GM18508 (cell line): ENCODE results near the gene INTU.
"Not testable (repeated sequence)": the region's sequence is repeated elsewhere in the genome, so short reads cannot be mapped to it uniquely, and the experiment has no call there.

Experiments
- ATAC-seq: cut with Tn5 transposase; IDR thresholded peaks from one replicate; pipeline ENCODE4 v1.9.1; 2021; ENCODE audit warnings: moderate number of reproducible peaks; ENCODE audit not compliant: insufficient read depth, unreplicated experiment

The INTU gene

GRCh38 chr4:127641524-127641923 is 8.8 kb downstream of the INTU start:
- ATAC-seq = no peak

DNA sequence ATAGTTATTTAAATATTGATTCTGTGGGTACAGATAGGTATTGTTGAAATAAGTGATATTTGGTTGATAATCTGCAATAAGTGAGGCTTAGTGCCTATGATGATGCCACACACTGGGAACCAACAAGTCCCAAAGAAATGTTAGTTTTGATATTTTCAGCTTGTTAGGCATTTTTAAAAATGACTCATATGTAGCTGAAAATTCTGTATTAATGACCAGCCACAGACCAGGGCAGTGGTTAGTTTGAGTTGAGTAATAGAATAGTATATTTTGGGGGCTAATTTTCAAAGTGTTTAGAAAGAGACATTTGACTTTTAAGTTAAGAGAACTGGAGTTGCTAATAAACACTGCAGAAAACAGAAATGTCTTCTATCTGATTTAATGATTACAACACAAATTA is 9.4 kb downstream of the INTU start:
- no peak for ATAC-seq

GRCh38 chr4:127643791-127644190 is 11.0 kb downstream of the INTU start:
- ATAC-seq = no peak

GRCh38 chr4:127648061-127648460 is 15.3 kb downstream of the INTU start:
- no peak for ATAC-seq

DNA sequence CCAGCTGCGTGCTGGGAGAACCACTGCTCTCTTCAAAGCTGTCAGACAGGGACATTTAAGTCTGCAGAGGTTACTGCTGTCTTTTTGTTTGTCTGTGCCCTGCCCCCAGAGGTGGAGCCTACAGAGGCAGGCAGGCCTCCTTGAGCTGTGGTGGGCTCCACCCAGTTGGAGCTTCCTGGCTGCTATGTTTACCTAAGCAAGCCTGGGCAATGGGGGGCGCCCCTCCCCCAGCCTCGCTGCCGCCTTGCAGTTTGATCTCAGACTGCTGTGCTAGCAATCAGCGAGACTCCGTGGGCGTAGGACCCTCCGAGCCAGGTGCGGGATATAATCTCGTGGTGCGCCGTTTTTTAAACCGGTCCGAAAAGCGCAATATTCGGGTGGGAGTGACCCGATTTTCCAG is 22.8 kb downstream of the INTU start:
- ATAC-seq = not testable (repeated sequence)

DNA sequence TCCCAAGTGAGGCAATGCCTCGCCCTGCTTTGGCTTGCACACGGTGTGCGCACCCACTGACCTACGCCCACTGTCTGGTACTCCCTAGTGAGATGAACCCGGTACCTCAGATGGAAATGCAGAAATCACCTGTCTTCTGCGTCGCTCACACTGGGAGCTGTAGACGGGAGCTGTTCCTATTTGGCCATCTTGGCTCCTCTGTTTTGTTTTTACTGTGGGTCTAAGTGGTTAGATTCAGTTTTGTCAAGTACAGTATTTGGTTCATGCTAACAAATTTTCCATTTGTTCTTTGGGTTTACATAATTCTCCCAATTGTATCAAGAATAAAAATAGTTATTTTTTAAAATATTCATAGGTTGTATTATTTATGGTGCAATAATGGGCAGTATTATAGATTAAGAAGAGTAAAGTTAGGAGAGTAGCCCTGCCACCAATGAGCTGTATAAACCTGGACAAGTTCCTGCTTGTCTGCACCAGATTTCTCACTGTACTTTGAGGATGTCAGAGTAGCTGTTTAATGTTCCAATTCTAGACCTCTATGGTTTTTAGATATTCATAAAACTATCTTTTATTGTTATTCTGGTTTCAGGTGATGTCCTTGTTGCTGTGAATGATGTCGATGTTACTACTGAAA is 23.4 kb downstream of the INTU start:
- no peak for ATAC-seq

DNA sequence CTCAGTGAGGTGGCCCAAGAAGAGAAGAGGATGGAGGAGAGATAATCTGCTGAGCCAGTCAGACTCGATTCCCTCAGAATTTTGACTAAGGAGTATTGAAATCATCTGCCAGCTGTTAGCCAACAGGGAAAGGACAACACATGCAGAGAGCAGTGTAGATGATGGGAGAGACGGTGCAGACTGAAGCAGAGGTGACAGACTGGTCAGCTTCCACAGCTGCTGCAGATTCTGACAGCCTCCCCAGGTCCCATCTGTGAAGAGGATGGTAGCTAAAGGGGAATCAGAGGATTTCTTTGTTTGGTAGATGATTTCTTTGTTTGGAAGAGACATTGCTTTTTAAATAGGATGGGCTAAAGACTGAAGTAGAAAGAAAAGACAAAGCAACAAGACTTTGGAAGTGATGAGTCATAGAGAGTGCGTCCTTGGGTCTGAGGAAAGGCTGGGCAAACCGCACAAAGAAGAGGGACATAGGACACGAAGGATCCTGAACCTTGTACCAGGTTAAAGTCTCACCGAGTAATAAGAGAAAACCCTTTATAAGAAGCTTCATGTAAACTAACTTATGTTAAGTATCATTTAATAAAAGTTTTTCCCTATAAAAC is 27.6 kb downstream of the INTU start:
- no peak for ATAC-seq

GRCh38 chr4:127667116-127667515 is 34.4 kb downstream of the INTU start:
- no peak for ATAC-seq

DNA sequence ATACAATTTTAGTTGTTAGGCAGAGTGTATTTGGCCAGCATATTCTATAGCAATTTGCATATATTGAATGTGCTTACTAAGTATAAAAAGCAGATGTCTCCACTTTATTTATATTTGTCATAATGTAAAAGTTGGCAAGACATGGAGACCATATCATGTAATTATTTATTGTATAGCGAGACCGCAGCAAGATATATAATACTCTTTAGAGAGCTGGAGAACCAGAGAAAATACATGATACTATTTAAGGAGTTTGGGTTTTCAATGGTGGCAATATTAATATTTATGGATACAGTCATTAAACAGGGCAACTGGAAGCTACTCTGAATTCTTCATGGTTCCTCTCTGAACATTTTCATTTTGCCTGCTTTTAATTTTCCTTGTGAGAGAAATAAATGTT is 35.0 kb downstream of the INTU start:
- no peak for ATAC-seq

DNA sequence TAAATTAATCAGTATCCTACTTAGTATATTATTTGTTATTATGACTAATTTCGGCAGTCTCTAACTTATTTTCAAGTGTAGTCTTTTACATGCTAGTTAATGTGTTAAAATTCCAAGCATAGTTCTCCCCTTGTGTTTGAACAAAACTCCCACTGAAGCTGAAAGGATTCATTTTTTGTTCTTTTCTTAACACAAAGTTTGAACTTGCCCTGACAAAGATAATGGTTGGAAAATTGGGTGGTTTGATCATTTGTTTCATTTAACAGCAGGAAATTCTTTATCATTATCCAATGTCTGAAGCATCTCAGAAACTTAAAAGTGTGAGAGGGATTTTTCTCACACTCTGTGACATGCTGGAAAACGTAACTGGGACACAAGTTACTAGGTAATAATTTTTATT is 36.0 kb downstream of the INTU start:
- no peak for ATAC-seq

- ATAC-seq = no peak
Observed at GRCh38 chr4:127669691-127670090, 36.9 kb downstream of the INTU start.

DNA sequence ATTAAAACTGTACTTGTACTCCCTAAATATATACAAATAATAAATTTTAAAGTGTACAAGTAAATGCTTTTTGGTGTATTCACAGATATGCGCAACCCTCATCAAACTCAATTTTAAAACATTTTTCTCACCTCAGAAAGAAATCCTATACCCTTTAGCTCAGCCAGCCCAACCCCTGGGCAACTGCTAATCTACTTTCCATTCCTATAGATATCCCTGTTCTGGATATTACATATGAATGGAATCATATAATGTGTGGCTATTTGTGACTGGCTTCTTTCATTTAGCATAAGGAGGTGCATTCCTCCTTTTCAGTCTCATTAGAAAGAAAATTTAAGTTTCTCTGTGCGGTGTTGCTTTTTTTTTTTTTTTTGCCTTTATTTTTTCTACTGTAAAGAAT is 39.4 kb downstream of the INTU start:
- ATAC-seq = no peak

DNA sequence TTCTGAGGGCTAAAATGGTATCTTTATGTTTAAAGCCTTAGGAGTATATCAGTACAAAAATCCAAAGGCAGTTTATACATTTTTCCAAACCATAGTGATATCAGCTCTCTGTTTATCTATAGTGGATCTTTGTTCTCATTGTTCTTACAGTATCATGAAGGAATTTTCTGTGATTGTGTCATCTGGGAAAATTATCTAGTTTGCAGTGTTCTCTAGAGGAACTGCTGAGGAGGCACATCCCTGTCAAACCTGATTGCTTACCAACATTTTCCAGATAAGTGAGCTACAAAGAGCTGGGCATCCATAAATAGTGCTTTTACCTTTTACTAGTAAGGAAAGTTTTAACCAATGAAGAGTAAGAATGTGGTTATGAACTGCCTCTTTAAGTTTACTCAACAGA is 52.5 kb downstream of the INTU start:
- no peak for ATAC-seq

- ATAC-seq = no peak
Observed at GRCh38 chr4:127686658-127687057, 53.9 kb downstream of the INTU start.

DNA sequence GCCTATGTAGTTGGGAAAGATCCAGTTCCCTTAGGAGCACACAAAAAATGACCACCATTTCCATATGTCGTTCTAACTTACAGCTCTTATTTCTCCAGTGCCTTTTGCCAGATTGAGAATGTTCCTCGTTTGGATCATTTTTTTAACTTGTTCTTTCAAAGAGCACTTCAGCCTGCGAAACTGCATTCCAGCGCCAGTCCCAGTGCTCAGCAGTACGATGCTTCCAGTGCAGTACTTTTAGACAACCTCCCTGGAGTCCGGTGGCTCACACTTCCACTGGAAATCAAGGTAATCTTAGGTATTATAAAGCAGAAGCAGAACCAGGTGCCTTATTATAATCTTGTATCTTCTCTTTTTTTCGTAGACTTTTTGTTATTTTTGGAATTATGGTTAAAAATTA is 54.8 kb downstream of the INTU start:
- no peak for ATAC-seq

DNA sequence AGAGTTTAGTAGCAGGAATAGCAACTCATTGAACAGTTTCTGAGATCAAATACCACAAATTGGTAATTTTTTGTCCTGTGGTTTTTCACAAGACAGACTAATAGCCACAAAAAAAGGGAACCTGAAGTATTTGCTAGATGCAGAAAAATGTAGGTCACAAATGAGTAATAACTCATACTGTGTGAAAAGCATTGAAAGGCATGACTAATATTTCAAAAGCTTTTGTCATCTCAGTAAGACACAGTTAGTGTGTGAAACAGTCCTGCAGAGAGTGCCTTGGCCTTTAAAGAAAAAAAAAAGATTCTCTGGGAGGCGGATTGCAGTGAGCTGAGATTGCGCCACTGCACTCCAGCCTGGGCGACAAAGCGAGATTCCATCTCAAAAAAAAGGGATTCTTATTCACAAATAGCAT is 66.0 kb downstream of the INTU start:
- peak; percentile 100 for ATAC-seq

DNA sequence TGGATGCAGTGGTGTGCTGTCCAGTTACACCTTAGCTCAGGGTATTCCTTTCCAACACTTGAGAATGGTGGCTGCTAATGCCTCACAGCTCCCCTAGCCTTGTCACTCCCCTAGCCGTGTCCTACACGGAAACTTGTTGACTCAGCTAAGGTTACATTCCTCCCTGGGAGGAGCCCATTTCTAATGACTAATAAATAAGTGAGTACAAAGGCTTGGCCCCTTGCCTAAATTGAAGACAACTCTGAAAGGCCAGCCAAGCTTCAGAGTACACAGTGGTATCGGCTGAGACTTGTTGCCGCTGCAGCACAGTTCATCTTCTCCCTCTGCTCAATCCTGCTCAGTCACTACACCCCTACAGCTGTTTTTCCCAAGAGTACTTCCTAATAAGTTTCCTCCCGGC is 76.2 kb downstream of the INTU start:
- ATAC-seq = no peak

DNA sequence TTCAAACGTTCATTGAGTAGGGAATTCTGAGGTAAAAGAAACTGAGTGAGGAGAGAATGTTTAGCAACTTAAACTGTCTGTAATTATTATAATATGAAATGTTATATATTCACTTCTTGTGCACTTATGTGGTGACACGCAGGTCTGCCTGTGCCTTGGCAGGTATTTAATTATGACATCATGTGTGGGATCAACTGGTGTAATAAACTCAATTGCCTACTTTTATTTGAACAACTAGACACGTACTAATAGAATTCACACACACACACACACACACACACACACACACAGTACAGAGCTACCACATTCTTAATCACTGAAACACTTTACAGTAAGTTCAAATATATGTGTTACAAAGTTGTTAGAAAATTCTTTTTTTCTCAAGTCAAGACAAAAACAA is 76.7 kb downstream of the INTU start:
- ATAC-seq = no peak

DNA sequence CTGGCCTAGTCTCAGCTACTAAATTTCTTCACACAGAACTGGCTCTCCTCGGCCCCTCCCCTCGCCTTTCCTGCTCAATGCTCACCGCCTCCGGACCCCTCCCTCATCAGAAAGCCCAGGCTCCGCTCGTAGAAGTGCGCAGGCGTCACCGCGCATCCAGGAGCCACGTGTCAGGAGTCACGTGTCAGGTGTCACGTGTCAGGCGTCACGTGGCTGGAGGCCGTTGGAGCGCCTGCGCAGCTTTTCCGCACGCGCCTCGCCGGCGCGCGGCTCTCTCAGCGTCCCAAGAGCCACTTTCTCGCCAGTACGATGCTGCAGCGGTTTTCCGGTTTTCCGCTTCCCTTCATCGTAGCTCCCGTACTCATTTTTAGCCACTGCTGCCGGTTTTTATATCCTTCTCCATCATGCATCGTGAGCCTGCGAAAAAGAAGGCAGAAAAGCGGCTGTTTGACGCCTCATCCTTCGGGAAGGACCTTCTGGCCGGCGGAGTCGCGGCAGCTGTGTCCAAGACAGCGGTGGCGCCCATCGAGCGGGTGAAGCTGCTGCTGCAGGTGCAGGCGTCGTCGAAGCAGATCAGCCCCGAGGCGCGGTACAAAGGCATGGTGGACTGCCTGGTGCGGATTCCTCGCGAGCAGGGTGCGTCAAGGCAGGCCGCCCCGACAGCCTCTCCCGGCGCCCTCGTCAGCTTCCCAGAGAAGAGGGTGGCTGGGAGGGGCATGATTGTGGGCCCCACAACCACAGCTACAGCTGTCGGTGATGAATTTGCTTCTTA is 97.6 kb downstream of the INTU start, which contains the start of gene SLC25A31:
TSS of gene SLC25A31 (plus strand) at position 259 of the 772 bp plus-strand sequence. CDS start at position 405, 146 bp downstream.
- no peak for ATAC-seq

- no peak for ATAC-seq
Observed at GRCh38 chr4:127731406-127731805, 98.6 kb downstream of the INTU start.

GRCh38 chr4:127732623-127733328 is 100.0 kb downstream of the INTU start:
- peak; percentile 87 for ATAC-seq
